Prostate gland (tissue), 2 donors: Measurements from ENCODE around the gene BACE2.

ENCODE experiments used
- CTCF ChIP-seq, 4 experiments: fragments of 200-600 bp in 2 of 4; fragments of 450-650 bp in 2 of 4; sonication (generic) in 2 of 4; IDR thresholded peaks; 1 replicate in 3 of 4; 2 replicates in 1 of 4; pipeline ENCODE4 v1.5.1; 2016 to 2019; ENCODE audit warnings: antibody characterized with exemption in 4 of 4, mild to moderate bottlenecking in 2 of 4, moderate library complexity in 2 of 4
- POLR2A ChIP-seq: fragments of 450-650 bp; IDR thresholded peaks from one replicate; pipeline ENCODE4 v1.6.1; 2016; ENCODE audit warnings: antibody characterized with exemption, mild to moderate bottlenecking
- POLR2AphosphoS5 ChIP-seq: sonication (generic); formaldehyde crosslinking; IDR thresholded peaks from one replicate; pipeline ENCODE4 v1.6.1; 2017; ENCODE audit warnings: antibody characterized with exemption

GRCh38 chr21:41215856-41216408 lies 48.0 kb downstream of the BACE2 start:
- TF ChIP-seq CTCF (IDR thresholded peaks at IDR 0.05), result no peak
- no peak for TF ChIP-seq POLR2A
- no peak for TF ChIP-seq POLR2AphosphoS5
